Hepatocyte (in vitro differentiated cells): ENCODE data around the gene CD302.
A peak's percentile ranks its signal among the peaks of the same experiment; 100 is the strongest.

Source experiments
- CTCF ChIP-seq: fragments of 200-600 bp; sonication (generic); IDR thresholded peaks from 2 replicates; pipeline ENCODE4 v1.5.1; 2016; ENCODE audit warnings: antibody characterized with exemption, mild to moderate bottlenecking; ENCODE audit not compliant: poor library complexity
- EZH2 ChIP-seq: fragments of 200-600 bp; sonication (generic); IDR thresholded peaks from 2 replicates; pipeline ENCODE4 v1.6.1; 2016; ENCODE audit warnings: antibody characterized with exemption, mild to moderate bottlenecking, borderline replicate concordance
- EZH2phosphoT487 ChIP-seq: fragments of 200-600 bp; sonication (generic); IDR thresholded peaks from one replicate; pipeline ENCODE4 v1.6.1; 2018; ENCODE audit warnings: antibody characterized with exemption, mild to moderate bottlenecking, low read depth, moderate library complexity; ENCODE audit not compliant: unreplicated experiment, severe bottlenecking

GRCh38 chr2:159807183-159808031 lies 9.4 kb upstream of the CD302 start:
- TF ChIP-seq CTCF (peak; percentile 65), EZH2phosphoT487 (no peak), EZH2 (no peak)
